ENCODE results near the gene CLHC1.

DNA sequence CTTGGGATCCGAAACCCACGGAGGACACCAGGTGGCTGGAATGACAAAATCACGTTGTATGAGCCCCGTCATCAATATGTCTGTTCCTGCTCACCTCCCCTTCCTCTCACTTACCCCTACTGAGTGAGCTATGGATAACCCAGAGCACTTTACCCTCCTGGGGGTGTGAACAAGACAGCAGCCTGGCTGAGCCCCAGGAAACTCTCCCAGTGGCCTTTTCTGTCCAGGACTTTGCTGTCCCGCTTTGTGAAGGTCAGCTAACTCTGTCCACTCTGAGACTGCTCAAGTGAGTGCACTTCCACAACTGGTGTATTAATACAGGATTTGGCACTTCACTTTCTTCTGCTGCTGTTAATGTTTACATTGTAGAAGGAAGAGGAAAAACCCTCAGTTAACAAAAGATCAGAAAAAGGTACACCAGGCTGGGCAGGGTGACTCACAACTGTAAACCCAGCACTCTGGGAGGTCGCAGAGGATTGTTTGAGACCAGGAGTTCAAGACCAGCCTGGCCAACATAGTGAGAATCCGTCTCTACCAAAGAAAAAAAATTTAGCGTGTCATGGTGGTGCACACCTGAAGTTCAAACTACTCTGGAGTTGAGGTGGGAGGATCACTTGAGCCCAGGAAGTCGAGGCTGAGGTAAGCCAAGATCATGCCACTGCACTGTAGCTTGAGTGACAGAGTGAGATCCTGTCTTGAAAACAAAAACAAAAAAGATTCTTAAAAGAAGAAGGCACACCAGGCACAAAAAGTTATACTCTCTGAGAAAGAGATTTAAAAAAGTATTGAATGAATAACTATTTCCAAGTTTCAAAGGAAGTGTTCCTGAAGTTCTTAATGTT lies 90.3 kb downstream of the CLHC1 start:
- TF ChIP-seq, protein P1, sequence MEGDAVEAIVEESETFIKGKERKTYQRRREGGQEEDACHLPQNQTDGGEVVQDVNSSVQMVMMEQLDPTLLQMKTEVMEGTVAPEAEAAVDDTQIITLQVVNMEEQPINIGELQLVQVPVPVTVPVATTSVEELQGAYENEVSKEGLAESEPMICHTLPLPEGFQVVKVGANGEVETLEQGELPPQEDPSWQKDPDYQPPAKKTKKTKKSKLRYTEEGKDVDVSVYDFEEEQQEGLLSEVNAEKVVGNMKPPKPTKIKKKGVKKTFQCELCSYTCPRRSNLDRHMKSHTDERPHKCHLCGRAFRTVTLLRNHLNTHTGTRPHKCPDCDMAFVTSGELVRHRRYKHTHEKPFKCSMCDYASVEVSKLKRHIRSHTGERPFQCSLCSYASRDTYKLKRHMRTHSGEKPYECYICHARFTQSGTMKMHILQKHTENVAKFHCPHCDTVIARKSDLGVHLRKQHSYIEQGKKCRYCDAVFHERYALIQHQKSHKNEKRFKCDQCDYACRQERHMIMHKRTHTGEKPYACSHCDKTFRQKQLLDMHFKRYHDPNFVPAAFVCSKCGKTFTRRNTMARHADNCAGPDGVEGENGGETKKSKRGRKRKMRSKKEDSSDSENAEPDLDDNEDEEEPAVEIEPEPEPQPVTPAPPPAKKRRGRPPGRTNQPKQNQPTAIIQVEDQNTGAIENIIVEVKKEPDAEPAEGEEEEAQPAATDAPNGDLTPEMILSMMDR (IDR thresholded peaks at IDR 0.05; ENCODE audit: poor library complexity) = no peak
- no peak for TF ChIP-seq EZH2 (IDR thresholded peaks at IDR 0.05; ENCODE audit: borderline replicate concordance)
